Kidney capillary endothelial cell (primary cell): Measurements from ENCODE around the gene NRP2.

Experiments used
- DNase-seq: peaks from one replicate; pipeline ENCODE4 v3.0.0-alpha.2; 2018; ENCODE audit warnings: low spot score

NRP2 gene

DNA sequence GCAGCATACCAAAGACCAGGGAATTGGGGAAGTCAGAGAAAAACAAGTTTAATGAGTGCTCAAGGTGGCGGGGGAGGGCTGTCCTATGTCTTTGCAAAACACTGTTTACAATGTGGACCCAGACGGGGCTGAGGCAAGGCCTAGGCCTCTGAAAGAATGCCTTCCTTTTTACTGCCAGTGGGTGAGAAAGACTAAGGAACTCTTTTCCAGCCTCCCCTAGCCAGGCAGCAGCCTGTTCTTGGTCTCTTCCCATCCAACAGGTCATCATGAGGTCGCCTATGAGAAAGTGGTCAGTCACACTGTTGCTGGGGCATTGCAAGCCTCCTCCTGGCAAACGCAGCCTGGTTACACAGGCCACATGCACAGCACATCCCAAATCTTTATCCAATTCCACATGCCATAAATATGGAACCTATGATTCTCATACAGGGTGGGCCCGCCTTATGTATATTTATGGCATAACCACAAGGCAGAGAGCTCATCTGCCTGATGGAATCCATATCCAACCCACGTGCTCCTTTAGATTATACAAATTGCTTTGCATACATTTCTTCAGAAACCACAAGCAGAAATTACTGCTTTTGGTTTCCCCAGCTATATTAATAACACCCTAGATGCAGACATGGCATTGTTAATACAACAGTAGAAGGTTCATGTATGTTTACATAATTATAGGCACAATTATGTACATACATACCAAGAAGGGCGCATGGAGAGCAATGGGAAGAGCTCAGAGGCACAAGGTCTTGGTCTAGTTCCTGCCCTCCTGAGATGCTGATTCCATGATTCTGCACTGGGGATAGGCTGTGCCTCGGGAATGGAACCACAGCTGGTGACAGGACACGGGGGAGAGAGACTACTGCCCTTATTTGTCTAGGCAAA is 48.6 kb downstream of the NRP2 start:
- no peak for DNase-seq

DNA sequence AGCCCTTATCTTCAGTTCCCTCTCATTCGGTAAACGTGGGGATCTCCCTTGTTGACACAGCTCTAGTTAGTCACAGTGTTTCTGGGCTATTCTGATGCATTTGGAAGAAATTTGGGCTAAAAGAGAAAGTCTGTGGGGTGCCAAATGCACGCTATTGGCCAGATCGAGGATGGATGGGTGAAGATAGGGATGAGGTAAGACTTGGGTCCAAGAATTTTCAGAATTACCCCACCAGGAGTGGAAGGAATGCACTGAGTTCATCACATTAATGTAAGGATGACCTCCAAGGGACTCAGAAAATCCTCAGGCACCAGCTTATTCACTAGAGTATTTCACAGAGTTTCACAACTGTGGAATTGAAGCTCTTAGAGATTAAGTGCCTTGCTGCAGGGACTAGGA is 49.3 kb downstream of the NRP2 start:
- DNase-seq = no peak

DNA sequence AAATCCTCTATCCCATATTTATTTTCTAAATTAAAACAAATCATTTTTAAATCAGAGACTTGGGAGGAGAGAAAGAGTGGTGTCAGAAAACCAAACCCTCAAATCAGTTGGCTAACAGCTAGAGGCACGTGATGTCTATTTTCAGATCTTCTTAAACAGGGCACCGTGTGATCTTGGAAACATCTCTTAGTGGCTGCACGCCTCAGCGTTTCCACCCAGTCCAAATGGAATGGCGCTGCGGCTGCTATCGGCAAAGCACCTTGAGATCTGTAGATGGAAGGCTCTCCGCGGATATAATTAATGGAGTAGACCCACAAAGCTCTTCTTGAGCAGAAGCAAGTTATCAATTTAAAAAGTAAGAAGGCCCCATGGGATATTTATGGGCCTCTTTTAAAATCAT is 50.0 kb downstream of the NRP2 start:
- DNase-seq = no peak

DNA sequence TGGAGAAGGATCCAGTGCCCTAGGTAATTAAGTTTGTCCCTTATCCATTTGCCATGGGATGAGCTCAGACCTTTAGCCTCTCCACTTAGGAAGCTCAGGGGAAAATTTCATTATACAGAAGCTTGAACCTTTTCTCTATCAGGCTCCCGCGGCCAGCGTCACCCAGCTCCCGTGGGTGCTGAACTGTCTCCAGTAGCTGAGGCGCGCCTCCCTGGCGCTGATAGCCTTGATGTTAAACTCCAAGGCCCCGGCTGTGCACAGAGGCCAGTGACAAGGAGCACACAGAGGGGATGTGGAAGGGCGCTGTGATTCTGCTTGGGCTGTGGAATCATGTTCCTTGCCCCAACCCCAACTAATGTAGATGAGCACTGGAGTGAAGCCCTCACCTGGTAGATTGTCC is 50.8 kb downstream of the NRP2 start:
- no peak for DNase-seq

DNA sequence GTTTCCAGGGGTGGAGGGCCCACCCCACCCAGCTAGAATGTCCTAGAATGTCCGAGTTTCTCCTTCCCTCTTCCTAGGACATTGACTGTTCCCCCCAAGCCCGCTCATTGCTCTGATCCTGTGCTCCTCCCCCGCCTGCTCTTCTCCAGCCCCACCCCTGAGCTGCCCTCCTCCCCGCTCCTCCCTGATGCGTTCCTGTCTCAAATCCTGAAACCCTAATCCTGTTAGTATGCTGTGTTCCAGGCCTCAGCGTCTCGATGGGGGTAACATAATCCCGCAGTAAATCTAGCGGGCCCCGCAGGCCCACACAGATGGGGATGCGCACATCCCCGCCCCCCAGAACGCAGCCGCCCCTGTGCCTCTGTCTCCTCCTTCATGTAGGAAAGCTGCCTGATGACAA is 51.3 kb downstream of the NRP2 start:
- no peak for DNase-seq

DNA sequence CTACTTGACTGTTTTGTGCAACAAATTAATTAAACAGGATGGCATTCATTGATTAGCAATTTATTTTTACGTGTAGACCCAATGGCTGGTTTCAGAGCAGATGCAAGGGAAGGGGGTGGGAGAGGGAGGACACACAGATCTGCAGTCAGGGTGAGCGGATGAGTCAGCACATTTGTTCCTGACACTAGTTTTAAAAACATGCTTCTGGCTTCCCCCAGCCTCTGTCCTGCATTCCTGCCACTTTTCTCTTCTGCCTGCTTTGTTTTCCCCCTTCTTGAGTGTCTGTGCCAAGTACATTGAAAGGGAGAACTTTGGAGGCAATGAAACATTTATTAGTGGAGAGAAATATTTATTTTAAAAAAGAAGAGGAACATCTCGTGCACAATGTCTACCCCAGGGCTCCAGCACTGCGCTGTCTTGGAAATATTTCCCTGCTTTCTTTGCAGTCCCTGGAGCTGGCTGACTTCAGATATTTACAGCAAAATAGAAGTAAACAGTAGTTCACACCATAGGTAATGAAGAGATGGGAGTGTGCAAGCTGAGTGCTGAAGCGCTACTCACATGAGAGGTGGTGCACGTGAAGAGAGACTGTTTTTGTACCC is 52.2 kb downstream of the NRP2 start:
- no peak for DNase-seq

DNA sequence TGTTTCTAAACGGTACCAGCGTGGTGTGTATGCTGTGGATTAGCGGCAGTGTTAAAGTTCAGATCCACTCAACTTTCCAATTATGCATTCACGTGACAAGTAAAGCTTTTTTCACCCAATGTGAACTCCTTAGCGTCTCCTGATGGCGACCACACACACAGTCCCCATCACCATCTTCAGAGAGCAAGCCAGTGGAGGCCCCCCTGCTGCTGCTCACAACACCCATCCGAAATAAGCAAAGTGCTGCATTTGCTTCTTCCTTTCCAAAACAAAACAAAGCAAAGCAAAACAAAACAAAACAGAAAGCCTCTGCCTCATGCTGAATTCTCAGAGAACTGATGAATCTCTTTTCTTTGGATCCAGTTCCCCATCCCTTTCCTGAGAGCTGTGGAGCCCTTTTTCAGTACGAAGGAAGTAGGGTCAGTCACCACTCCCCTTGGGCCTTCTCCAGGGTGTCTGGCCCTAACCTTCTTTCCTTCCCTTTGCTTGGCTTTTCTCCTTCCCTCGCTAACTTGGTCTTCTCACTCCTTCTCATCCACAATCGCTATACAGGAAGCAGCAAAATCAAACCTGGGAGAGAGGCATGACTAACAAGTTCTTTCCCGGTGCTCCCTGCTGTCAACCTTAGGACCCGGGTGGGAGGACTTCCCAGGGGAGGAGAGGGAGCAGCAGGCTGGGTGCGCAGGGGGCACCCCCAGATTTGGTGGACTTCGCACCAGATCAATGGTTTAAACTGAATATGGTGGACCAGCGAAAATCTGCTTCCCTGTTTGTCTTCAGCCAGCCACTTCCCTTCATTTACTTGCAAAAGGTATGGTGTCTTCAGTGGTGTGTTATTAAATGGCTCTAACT is 56.0 kb downstream of the NRP2 start:
- no peak for DNase-seq

DNA sequence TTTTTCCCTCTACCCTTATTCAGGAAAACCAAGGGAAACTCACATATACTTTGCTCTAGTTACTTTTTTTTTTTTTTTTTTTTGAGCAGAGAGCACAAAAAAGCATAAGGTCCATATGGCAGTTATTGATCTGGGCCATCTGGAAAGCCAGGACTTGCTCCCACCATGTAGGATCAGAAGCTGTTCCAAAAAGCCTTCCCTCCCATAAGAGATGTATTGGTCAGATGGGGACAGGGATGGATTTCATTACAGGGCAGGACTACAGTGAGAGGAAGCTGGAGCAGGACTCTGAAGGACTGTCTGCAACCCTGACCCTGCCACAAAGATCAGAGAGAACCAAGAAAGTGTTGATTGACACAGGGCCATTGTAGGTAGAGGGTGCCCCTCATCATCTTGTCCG is 57.3 kb downstream of the NRP2 start:
- no peak for DNase-seq

DNA sequence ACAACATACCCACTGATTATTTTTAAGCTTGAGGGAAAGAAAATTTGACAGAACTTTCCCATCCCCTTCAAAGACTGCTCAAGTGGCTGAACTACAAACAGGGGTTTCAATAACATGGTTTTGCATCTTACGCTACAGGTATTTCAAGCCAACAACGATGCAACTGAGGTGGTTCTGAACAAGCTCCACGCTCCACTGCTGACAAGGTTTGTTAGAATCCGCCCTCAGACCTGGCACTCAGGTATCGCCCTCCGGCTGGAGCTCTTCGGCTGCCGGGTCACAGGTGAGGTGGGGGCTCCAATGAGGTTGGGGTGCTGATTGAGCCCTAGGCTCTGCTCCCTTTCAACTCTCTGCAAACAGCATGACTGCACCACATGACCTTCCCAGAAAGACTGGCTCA is 58.1 kb downstream of the NRP2 start:
- no peak for DNase-seq

DNA sequence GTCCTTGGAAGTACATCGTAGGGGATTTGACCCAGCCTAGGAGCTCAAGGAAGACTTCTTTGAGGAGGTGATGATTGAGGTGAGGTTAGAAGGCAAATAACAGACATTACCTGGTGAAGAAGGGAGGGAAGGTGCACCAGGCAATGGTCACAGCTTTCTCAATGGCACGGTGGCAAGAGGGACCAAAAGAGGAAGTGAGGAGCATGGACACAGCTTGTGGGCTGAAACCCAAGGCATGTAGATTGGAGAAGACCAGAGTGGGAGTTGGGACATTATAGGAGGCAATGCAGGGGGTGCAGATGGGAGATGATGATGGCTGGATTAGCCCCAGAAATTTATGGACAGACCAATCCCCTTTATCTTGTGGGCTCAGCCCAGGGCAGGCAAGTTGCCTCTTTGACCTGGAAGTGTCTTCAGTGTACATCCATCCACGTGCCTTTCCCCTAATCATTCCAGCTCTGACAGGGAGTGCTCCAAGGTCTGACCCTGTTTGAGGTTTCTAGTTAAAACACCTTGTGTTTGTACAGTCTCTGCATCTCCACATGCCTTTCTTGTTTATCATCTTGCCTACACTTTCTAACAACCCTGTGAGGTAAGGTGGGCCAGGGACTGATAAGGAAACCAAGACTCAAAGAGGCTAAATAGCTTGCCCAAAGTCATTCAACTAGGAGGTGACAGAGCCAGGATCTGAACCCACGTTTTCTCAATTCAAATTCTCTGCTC is 59.1 kb downstream of the NRP2 start:
- DNase-seq = no peak

DNA sequence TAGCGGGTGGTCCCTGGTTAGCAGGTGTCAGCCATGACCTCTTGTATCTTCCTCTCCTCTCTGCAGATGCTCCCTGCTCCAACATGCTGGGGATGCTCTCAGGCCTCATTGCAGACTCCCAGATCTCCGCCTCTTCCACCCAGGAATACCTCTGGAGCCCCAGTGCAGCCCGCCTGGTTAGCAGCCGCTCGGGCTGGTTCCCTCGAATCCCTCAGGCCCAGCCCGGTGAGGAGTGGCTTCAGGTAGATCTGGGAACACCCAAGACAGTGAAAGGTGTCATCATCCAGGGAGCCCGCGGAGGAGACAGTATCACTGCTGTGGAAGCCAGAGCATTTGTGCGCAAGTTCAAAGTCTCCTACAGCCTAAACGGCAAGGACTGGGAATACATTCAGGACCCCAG is 60.8 kb downstream of the NRP2 start:
- no peak for DNase-seq

DNA sequence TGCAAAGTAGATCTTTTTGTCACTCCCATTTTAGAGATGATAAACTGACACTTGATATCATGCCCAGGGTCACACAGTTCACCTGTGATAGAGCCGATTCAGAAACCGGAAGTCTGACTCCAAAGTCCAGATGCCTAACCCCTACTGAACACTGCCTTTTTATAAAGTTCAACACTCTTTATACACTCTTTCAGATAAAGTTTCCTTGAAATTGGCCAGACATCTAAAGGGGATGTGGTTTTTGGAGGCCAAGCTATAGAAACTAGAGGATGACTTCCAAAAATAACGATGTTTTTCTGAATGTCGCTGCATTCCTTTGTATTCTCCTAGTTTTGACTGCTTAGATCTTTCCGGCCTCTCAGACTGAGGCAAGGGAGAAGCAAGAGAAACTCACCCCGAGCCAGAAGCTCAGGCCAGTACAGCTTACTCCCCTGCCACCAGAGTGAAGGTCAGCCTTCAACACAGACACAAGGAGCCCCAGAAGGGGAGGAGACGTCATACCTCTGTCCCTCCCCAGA is 61.8 kb downstream of the NRP2 start:
- no peak for DNase-seq

DNA sequence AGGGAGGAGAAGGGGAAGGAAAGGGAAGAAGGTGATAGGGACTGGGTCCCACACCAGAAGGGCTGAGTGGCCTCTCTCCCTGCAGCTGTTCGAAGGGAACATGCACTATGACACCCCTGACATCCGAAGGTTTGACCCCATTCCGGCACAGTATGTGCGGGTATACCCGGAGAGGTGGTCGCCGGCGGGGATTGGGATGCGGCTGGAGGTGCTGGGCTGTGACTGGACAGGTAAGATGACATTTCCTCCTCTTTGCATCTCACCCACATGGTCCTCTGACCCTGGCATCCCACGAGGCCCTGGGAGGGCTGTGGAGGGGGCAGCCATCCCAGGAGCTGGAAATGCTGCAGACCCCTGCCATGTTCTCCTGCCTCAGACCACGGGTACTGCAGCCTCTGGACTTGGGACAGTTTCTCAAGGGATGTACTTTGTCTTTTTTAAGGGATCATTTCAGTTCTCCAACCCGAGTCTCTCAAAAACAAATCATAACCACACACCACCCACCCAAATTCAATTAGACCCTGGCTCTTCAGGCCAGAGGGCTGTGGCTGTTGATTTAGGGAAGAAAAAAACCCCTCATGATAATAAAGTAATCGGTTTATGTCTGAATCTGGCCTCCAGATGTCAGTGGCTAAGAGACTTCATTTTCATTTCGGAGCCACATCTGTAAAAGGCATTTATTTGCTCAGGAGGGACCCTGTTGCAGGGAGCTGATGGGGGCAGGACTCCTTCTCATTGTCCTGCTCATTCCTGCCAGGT is 63.5 kb downstream of the NRP2 start:
- DNase-seq = no peak

DNA sequence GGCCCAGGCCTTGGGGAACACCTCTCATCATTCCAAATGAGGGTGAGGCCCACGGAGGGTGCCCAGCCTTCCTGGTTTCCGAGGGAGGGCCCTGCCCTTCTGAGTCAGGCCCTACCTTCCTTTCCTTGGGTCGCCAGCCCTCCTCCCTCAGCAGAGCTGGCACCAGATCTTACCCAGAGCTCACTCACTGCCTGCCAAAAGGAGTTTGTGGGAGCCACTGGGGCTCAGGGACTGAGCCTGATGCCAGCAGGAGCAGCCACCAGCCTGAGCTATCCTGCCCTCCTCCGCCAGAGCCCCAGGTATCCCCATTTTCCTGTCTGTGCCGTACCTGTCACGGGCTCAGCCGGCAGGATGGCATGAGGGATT is 64.1 kb downstream of the NRP2 start:
- DNase-seq = no peak

DNA sequence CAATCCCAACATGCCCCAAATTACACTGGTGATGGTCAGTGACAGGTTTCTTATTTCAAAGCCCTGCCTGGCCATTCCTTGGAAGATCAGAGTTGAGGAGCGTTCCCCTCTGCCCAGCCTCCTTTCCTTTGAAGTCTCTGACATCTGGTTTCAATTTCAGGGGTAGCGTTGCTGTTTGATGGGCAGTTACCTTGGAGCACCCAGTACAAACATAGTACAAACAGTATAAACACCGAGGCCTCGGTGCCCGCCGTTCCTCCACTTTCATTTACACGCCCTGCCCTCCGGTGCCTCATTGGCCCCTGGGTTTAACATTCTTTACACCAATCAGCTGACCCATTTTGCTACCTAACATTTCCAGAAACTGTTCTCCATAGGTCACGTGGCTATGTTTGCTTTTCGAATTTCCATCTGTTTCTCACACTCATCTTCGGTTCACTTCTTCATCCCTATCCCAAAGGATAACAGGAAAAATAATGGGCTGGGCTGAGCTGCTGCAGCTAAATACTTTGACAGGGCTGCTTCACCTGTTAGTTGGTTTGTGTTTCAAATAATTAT is 65.6 kb downstream of the NRP2 start:
- no peak for DNase-seq

DNA sequence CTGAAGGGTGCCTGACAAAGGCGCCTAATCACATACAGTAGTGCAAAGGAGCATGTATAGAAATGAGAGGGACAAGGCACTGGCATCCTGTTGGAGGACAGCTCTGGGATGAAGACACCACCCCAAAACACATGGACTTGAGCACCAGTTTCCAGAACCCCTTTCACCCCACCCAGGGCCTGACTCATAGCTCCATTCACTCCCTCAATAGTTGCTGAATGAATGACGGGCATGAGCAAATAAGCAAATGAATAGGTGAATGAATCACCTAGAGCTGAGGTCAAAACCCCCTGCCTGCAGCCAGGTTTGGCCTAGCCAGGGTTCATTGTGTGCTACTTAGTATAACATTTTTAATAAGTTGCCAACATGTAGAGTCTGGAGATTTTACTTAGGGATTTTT is 66.3 kb downstream of the NRP2 start:
- no peak for DNase-seq

DNA sequence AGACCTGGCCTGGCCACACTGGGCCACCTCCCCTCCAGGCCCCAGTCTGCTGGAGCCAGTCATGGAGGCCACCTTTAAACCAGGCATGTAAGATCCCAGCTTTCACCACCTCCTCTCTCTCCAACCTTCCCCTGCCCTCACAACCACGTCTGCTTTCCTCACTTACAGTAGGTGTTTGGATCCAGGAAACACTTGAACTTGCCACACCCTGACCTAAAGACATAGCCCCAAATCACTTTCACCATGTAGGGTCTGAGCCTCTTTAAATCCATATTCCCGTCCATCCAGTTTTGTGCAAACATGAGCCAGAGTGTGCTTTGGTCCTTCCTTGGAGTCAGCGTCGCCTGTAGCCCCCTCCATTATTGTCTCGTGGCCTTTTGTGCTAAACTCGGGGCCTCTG is 66.8 kb downstream of the NRP2 start:
- no peak for DNase-seq

DNA sequence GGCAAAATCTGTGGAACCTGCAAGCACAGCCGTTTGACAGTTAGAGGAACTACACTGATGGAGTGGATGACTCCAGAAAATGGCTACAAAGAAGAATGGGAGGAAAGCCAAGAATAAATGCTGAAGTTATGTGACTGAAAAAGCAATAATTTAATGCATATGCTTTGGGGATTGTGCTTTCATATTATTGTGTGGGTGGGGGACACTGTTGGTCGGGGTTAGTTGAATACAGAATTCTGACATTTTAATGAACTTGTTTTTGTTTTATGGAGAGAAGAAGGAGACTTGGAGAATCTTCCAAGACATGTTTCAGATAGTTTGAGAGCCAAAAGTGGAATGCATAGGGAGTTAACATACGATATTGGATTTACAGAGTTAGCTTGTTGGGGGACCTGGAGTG is 68.5 kb downstream of the NRP2 start:
- no peak for DNase-seq

DNA sequence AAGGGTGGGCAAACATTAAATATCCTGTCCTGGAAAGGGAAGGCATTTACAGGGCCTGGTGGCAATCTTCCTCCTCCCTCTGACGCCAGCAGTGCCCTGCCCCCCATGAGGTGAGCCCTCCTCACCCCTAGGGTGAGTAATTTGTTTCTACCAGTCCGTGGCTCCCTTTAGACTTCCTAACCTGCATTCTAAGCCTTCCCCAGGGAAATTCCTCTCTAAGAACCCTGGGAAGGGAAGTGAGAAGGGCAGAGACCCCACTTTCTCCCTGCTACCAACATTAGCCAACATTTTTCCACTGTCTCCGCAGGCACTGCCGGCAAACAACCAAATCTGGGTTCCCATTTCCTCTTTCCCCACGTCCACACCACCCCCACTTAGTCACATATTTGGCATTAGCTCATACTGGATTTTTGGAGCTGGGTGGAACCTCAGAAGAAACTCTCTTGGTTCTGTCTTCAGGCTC is 69.3 kb downstream of the NRP2 start:
- DNase-seq = no peak

DNA sequence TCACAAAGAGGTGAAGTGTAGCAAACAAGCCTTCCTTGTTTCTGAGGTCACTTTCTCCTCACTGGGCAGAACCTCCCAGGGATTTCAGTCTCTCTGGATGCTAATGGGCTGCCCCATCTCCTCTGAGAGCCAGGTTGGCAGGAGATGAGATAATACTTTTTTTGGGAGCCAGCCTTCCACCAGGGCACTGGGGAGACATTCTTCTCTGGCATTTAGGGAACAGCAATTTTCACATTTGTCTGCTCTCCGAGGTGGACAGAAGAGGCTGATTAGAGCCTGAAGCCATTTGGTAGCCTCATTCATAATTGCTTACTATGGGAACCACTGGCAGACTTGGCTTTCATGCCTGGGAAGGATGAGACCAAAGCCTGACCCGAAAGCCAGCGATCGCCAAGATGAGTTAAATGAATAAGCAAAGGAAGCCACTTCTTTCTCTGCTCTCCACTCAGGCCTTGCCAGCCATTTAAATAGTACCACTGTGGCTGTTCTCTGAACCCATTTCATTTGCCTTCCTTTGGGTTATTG is 70.1 kb downstream of the NRP2 start:
- DNase-seq = no peak

DNA sequence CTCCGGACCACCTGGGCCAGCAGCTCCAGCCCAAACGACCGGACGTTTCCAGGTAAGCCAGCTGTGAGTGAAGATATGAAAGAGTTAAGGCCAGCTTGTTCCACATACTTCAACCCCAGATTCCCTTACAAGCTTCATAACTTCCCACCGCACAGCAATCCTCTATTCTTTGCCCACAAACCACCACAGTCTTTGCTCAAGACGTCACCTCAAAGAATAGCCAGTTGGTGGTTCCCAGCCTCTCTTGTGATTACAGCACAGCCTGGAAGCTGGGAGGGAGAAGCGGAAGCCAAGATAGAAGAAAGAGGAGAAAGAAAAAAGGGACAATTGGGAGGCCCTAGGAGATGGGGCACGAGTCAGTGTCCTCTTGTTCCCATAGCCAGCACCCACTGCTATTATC is 70.6 kb downstream of the NRP2 start:
- DNase-seq = no peak
